H1 (cell line): ENCODE data around the gene CELSR1. TPM values are rescaled to one million over a fixed set of nuclear protein-coding genes. Genes with fewer than 3 reads are reported as not detected.

ENCODE experiments used
- CTCF ChIA-PET: fragments of 300-600 bp; sonication (Branson Sonifier 250); formaldehyde crosslinking; loops from one replicate; lab custom pipeline; 2021; ENCODE audit not compliant: partially characterized antibody; lab: Charles Lee
- POLR2A ChIA-PET: fragments of 300-600 bp; sonication (Branson Sonifier 250); formaldehyde crosslinking; loops from one replicate; lab custom pipeline; 2021; ENCODE audit warnings: inconsistent platforms; ENCODE audit not compliant: partially characterized antibody; lab: Charles Lee
- DNase-seq, 2 experiments: peaks; one replicate each; pipeline versions ENCODE4 v3.0.0 to v3.0.0-alpha.2; 2010 to 2022; ENCODE audit warnings: low spot score in 2 of 2, low read depth in 1 of 2, mixed read lengths in 1 of 2
- FAIRE-seq: peaks from 2 replicates; lab custom pipeline; 2011; peaks lifted over from hg19 to GRCh38; lab: Jason Lieb, UNC
- H2AFZ ChIP-seq: 2 replicates; pipeline ENCODE4 v1.8.1; 2012; ENCODE audit warnings: low read length, inconsistent platforms
- H2AK5ac ChIP-seq: 2 replicates; pipeline ENCODE4 v1.6.1; 2013; ENCODE audit warnings: low read depth, low read length
- H2BK120ac ChIP-seq: replicated peaks from 2 replicates; pipeline ENCODE3; 2013; ENCODE audit warnings: low read depth, low read length, inconsistent platforms
- H2BK12ac ChIP-seq: 2 replicates; pipeline ENCODE4 v1.6.1; 2013; ENCODE audit warnings: low read depth, low read length
- H2BK15ac ChIP-seq: 2 replicates; pipeline ENCODE4 v1.6.1; 2013; ENCODE audit warnings: low read length
- H2BK20ac ChIP-seq: 2 replicates; pipeline ENCODE4 v1.6.1; 2013; ENCODE audit warnings: low read length
- H2BK5ac ChIP-seq: 2 replicates; pipeline ENCODE4 v1.6.1; 2013; ENCODE audit warnings: low read depth, low read length
- H3K14ac ChIP-seq: 2 replicates; pipeline ENCODE4 v1.6.1; 2013; ENCODE audit warnings: inconsistent platforms; ENCODE audit not compliant: insufficient read length
- H3K18ac ChIP-seq: 2 replicates; pipeline ENCODE4 v1.6.1; 2013; ENCODE audit warnings: low read length; ENCODE audit errors: extremely low read depth
- H3K23ac ChIP-seq: 2 replicates; pipeline ENCODE4 v1.6.1; 2013; ENCODE audit warnings: inconsistent platforms; ENCODE audit not compliant: insufficient read length
- H3K23me2 ChIP-seq: 2 replicates; pipeline ENCODE4 v1.6.1; 2013; ENCODE audit warnings: low read depth, low read length
- H3K27ac ChIP-seq: 2 replicates; pipeline ENCODE4 v1.6.1; 2011; ENCODE audit warnings: low read depth, low read length, inconsistent platforms
- H3K27me3 ChIP-seq, 4 experiments: replicated peaks in 1 of 4; 1 replicate in 1 of 4; 2 replicates in 3 of 4; pipeline versions ENCODE4 v1.6.1 to v1.8.1; 2011 to 2013; ENCODE audit warnings: low read length in 3 of 4, mild to moderate bottlenecking in 3 of 4, inconsistent platforms in 2 of 4, mixed read lengths in 2 of 4, moderate library complexity in 1 of 4; ENCODE audit not compliant: control insufficient read depth in 3 of 4, insufficient read depth in 3 of 4; ENCODE audit errors: extremely low read depth in 1 of 4
- H3K36me3 ChIP-seq, 4 experiments: 2 replicates each; pipeline versions ENCODE4 v1.6.1 to v1.8.1; 2011 to 2013; ENCODE audit warnings: mild to moderate bottlenecking in 4 of 4, low read length in 3 of 4, moderate library complexity in 2 of 4, control low read depth in 1 of 4, inconsistent platforms in 1 of 4; ENCODE audit not compliant: insufficient read depth in 4 of 4, control insufficient read depth in 2 of 4
- H3K4ac ChIP-seq: replicated peaks from 2 replicates; pipeline ENCODE3; 2013; ENCODE audit warnings: low read length, low read depth, mixed read lengths, inconsistent platforms; ENCODE audit not compliant: insufficient read length
- H3K4me1 ChIP-seq, 4 experiments: replicated peaks in 1 of 4; 1 replicate in 1 of 4; 2 replicates in 3 of 4; pipeline versions ENCODE4 v1.6.1 to v1.8.1; 2011 to 2013; ENCODE audit warnings: low read length in 3 of 4, inconsistent platforms in 2 of 4, mixed read lengths in 1 of 4; ENCODE audit not compliant: insufficient read depth in 4 of 4, control insufficient read depth in 3 of 4
- H3K4me2 ChIP-seq, 2 experiments: 2 replicates each; pipeline versions ENCODE4 v1.6.1 to v1.8.1; 2011 to 2013; ENCODE audit warnings: low read depth in 2 of 2, low read length in 2 of 2, control low read depth in 1 of 2, inconsistent platforms in 1 of 2, mild to moderate bottlenecking in 1 of 2; ENCODE audit not compliant: insufficient read depth in 1 of 2
- H3K4me3 ChIP-seq, 4 experiments: fragments of 200-600, 300-600 bp in 1 of 4; sonication (generic), shearing (Covaris generic), sonication (Bioruptor Twin) in 1 of 4; 2 replicates each; pipeline versions ENCODE4 v1.5.1 to v1.8.1; 2011 to 2016; ENCODE audit warnings: low read length in 4 of 4, low read depth in 3 of 4, control low read depth in 2 of 4, inconsistent platforms in 2 of 4, mild to moderate bottlenecking in 2 of 4, mixed read lengths in 1 of 4, moderate library complexity in 1 of 4; ENCODE audit not compliant: insufficient read depth in 2 of 4; ENCODE audit errors: extremely low read depth in 1 of 4
- H3K56ac ChIP-seq: replicated peaks from 2 replicates; pipeline ENCODE3; 2013; ENCODE audit warnings: low read depth, mild to moderate bottlenecking, mixed read lengths, low read length, inconsistent platforms; ENCODE audit not compliant: insufficient read length
- H3K79me1 ChIP-seq: 2 replicates; pipeline ENCODE4 v1.6.1; 2013; ENCODE audit warnings: low read depth, low read length, control low read depth
- H3K79me2 ChIP-seq, 2 experiments: 2 replicates each; pipeline versions ENCODE4 v1.6.1 to v1.8.1; 2012 to 2013; ENCODE audit warnings: low read length in 2 of 2, mild to moderate bottlenecking in 2 of 2, inconsistent platforms in 1 of 2; ENCODE audit not compliant: insufficient read depth in 2 of 2, control insufficient read depth in 1 of 2
- H3K9ac ChIP-seq, 4 experiments: replicated peaks in 1 of 4; 1 replicate in 1 of 4; 2 replicates in 3 of 4; pipeline versions ENCODE4 v1.6.1 to v1.8.1; 2011 to 2013; ENCODE audit warnings: low read depth in 3 of 4, low read length in 3 of 4, control low read depth in 2 of 4, mild to moderate bottlenecking in 2 of 4, moderate library complexity in 2 of 4, inconsistent platforms in 1 of 4; ENCODE audit errors: extremely low read depth in 1 of 4
- H3K9me3 ChIP-seq, 2 experiments: 2 replicates each; pipeline versions ENCODE4 v1.6.1 to v1.8.1; 2012 to 2013; ENCODE audit warnings: mild to moderate bottlenecking in 2 of 2, moderate library complexity in 2 of 2, control low read depth in 1 of 2, inconsistent platforms in 1 of 2, low read depth in 1 of 2, low read length in 1 of 2, mixed read lengths in 1 of 2; ENCODE audit not compliant: insufficient read depth in 2 of 2
- H4K20me1 ChIP-seq, 2 experiments: replicated peaks in 1 of 2; 2 replicates each; pipeline versions ENCODE3 to v1.8.1; 2011 to 2013; ENCODE audit warnings: inconsistent platforms in 2 of 2, low read length in 2 of 2, mild to moderate bottlenecking in 1 of 2; ENCODE audit not compliant: insufficient read depth in 2 of 2, control insufficient read depth in 1 of 2
- H4K5ac ChIP-seq: 2 replicates; pipeline ENCODE4 v1.6.1; 2013; ENCODE audit warnings: low read length, low read depth, mixed read lengths, inconsistent platforms; ENCODE audit not compliant: insufficient read length
- H4K8ac ChIP-seq: 2 replicates; pipeline ENCODE4 v1.8.0; 2013; ENCODE audit warnings: mild to moderate bottlenecking, moderate library complexity, low read length, inconsistent platforms; ENCODE audit not compliant: insufficient read depth; ENCODE audit errors: extremely low read depth
- H4K91ac ChIP-seq: replicated peaks from 2 replicates; pipeline ENCODE3; 2013; ENCODE audit warnings: low read length, mixed read lengths, inconsistent platforms; ENCODE audit not compliant: insufficient read length
- EP300 ChIP-seq, 2 experiments: IDR thresholded peaks; 1 replicate in 1 of 2; 2 replicates in 1 of 2; pipeline ENCODE4 v1.6.1; 2011 to 2012; ENCODE audit warnings: low read depth in 2 of 2, low read length in 2 of 2, mild to moderate bottlenecking in 2 of 2, borderline replicate concordance in 1 of 2, inconsistent platforms in 1 of 2, moderate library complexity in 1 of 2
- KDM1A ChIP-seq: fragments of 200-600, 300-600 bp; sonication (generic); IDR thresholded peaks from 2 replicates; pipeline ENCODE4 v1.7.1; 2016; ENCODE audit warnings: mild to moderate bottlenecking, low read length, borderline replicate concordance
- KDM4A ChIP-seq: IDR thresholded peaks from one replicate; pipeline ENCODE4 v1.7.1; 2012; ENCODE audit warnings: low read depth, mild to moderate bottlenecking, moderate library complexity, low read length, inconsistent platforms; ENCODE audit not compliant: severe bottlenecking
- MAX ChIP-seq: IDR thresholded peaks from 2 replicates; pipeline ENCODE4 v1.6.1; 2012; ENCODE audit warnings: inconsistent platforms
- RBBP5 ChIP-seq: IDR thresholded peaks from 2 replicates; pipeline ENCODE4 v1.7.1; 2012; ENCODE audit warnings: low read depth, mild to moderate bottlenecking, inconsistent platforms, low read length, moderate library complexity, borderline replicate concordance
- RNF2 ChIP-seq: fragments of 200-900, 300-1000 bp; sonication (generic); IDR thresholded peaks from 2 replicates; pipeline ENCODE4 v1.7.1; 2016; ENCODE audit warnings: borderline replicate concordance, low read depth, mild to moderate bottlenecking, antibody characterized with exemption, low read length; ENCODE audit not compliant: poor library complexity, severe bottlenecking; ENCODE audit errors: missing control alignments
- SRF ChIP-seq: IDR thresholded peaks from 2 replicates; pipeline ENCODE4 v1.6.1; 2011; ENCODE audit warnings: mild to moderate bottlenecking, low read depth, low read length, moderate library complexity
- TAF1 ChIP-seq: IDR thresholded peaks from 2 replicates; pipeline ENCODE4 v1.6.1; 2011; ENCODE audit warnings: mild to moderate bottlenecking, low read depth, low read length
- YY1 ChIP-seq: IDR thresholded peaks from 2 replicates; pipeline ENCODE4 v1.6.1; 2011; ENCODE audit warnings: low read depth, mild to moderate bottlenecking, low read length
- WGBS, 2 experiments: shearing (Covaris generic) in 1 of 2; methylation state at CpG; one replicate each; pipeline versions ENCODE4 v1.1.6 to v1.1.7; 2013 to 2015; ENCODE audit warnings: low lambda C conversion rate in 2 of 2, mixed read lengths in 2 of 2, inconsistent platforms in 1 of 2, low coverage in 1 of 2, missing lambda C conversion rate in 1 of 2; ENCODE audit not compliant: insufficient replicate concordance in 2 of 2, insufficient coverage in 1 of 2, insufficient read length in 1 of 2; ENCODE audit errors: extremely low coverage in 1 of 2, missing lambda C conversion rate in 1 of 2; 5-methylcytosine and 5-hydroxymethylcytosine counted together
- polyA plus RNA-seq, 7 experiments: library from polyadenylated mRNA; depleted of rRNA in 3 of 7; stranded (reverse) in 5 of 7; unstranded in 2 of 7; fragments of >200 nt in 5 of 7; fragments of 200-250 nt in 2 of 7; gene quantifications; 1 replicate in 5 of 7; 2 replicates in 1 of 7; 4 replicates in 1 of 7; pipeline versions ENCODE4 v1.2.1 to v1.2.3, GENCODE V29; 2011 to 2013; ENCODE audit warnings: missing spikeins in 2 of 7, mixed read lengths in 2 of 7
- total RNA-seq: library from RNA; stranded (reverse); fragmentation: NEBNext Ultra II Directional; extraction: Animal tissue kit (Norgen Biotek cat#: 25700); gene quantifications from 2 replicates; pipeline ENCODE4 v1.2.1, GENCODE V29; 2021
- TF ChIP-seq, protein P1 (sequence below): IDR thresholded peaks from 2 replicates; pipeline ENCODE4 v1.6.1; 2012; ENCODE audit warnings: low read length, inconsistent platforms

The CELSR1 gene
- total and polyA plus RNA-seq, 2 of the 8 experiments (the other 6 are each of a cell fraction or from before 2014, with no cell fraction given), result 9.0 to 12.4 TPM

- CTCF ChIA-PET, result interaction anchor here (1.0 to 3.2 kb wide), 6 partner anchors 9 to 116 kb away, joined by 3 to 14 read pairs (median 4); no protein-coding TSS in a partner anchor
- no peak overlapping the region for H2BK5ac ChIP-seq
- H3K56ac ChIP-seq, result no peak overlapping the region
- TF ChIP-seq KDM4A (no peak), YY1 (no peak), TAF1 (no peak), RBBP5 (no peak), EP300 (IDR thresholded peaks at IDR 0.05; ENCODE audit: borderline replicate concordance in 1 of 2, low read depth in 2 of 2, low read length in 2 of 2) (no peak), KDM1A (no peak), RNF2 (no peak), SRF (no peak), MAX (no peak)
- TF ChIP-seq, protein P1, sequence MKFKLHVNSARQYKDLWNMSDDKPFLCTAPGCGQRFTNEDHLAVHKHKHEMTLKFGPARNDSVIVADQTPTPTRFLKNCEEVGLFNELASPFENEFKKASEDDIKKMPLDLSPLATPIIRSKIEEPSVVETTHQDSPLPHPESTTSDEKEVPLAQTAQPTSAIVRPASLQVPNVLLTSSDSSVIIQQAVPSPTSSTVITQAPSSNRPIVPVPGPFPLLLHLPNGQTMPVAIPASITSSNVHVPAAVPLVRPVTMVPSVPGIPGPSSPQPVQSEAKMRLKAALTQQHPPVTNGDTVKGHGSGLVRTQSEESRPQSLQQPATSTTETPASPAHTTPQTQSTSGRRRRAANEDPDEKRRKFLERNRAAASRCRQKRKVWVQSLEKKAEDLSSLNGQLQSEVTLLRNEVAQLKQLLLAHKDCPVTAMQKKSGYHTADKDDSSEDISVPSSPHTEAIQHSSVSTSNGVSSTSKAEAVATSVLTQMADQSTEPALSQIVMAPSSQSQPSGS, result no peak
Observed at GRCh38 chr22:46447906-46448305, 89.5 kb downstream of the CELSR1 start.

More at GRCh38 chr22:46447906-46448305, 89.5 kb downstream of the CELSR1 start:
- no peaks in the 10 kb centered on the region for H3K9me3 ChIP-seq
- no peak overlapping the region for H2BK12ac ChIP-seq
- H3K79me2 ChIP-seq, result no peaks in the 10 kb centered on the region
- H2AK5ac ChIP-seq, result no peak overlapping the region
- no peak overlapping the region for H2AFZ ChIP-seq
- H3K4me2 ChIP-seq, result no peak overlapping the region
- no peak overlapping the region for H3K14ac ChIP-seq
- H4K20me1 ChIP-seq, result peaks cover 0 to 7% of the 10 kb centered on the region in 2 experiments
- no peak overlapping the region for H2BK15ac ChIP-seq
- no peak overlapping the region for H4K5ac ChIP-seq
- no peak overlapping the region for H4K8ac ChIP-seq
- peaks cover 2% of the 10 kb centered on the region; the same call in 1 of the 2 replicates for H3K79me1 ChIP-seq
- POLR2A ChIA-PET, result interaction anchor here (0.7 kb wide), 1 partner anchor 8 kb away, joined by 3 read pairs; no protein-coding TSS in a partner anchor
- no peak overlapping the region for H3K4ac ChIP-seq
- no peak overlapping the region for H3K9ac ChIP-seq
- H3K36me3 ChIP-seq, result 0 out of 8 replicates have a peak, but pooled peaks cover 0 to 2% (median 0%) of the 10 kb centered on the region in 4 experiments
- no peaks in the 10 kb centered on the region for H3K27me3 ChIP-seq
- H3K18ac ChIP-seq, result no peak overlapping the region
- H2BK20ac ChIP-seq, result no peak overlapping the region
- peaks cover 2 to 13% (median 12%) of the 10 kb centered on the region in 4 experiments for H3K4me1 ChIP-seq
- no peak overlapping the region for H3K27ac ChIP-seq
- no peak overlapping the region for H4K91ac ChIP-seq
- DNase-seq (no peak), FAIRE-seq (no peak)
- H2BK120ac ChIP-seq, result no peak overlapping the region
- 83% methylated on average over 5 of the region's 5 CpGs; no CpG with 5 or more reads in 1 of the 2 experiments for WGBS, 2 experiments
- H3K23me2 ChIP-seq, result peaks cover 6% of the 10 kb centered on the region; the same call in 1 of the 2 replicates
- H3K23ac ChIP-seq, result no peak overlapping the region
- H3K4me3 ChIP-seq, result no peak overlapping the region
